SK-N-SH (cell line): ENCODE measurements around the gene CD300LF. TPM values are rescaled to one million over a fixed set of nuclear protein-coding genes. Genes with fewer than 3 reads are reported as not detected.

Source experiments
- CTCF ChIA-PET: fragments of 300-600, 350-600 bp; formaldehyde crosslinking; extraction: SDS; loops from one replicate; lab custom pipeline; 2021; lab: Yijun Ruan, JAX
- POLR2A ChIA-PET: fragments of 350-600 bp; sonication (Branson Sonifier 250); formaldehyde crosslinking; extraction: SDS; loops from one replicate; lab custom pipeline; 2020; ENCODE audit warnings: antibody characterized with exemption, inconsistent platforms; lab: Yijun Ruan, JAX
- DNase-seq: peaks from one replicate; pipeline ENCODE4 v3.0.0; 2012
- H2AFZ ChIP-seq: fragments of 200-600 bp; sonication (generic); 2 replicates; pipeline ENCODE4 v1.8.1; 2016; ENCODE audit warnings: antibody characterized with exemption, mild to moderate bottlenecking, low read depth
- H3F3A ChIP-seq: fragments of 200-600 bp; sonication (generic); replicated peaks from 2 replicates; pipeline ENCODE3; 2016; ENCODE audit warnings: antibody characterized with exemption, mild to moderate bottlenecking; ENCODE audit not compliant: insufficient read depth
- H3K27ac ChIP-seq, 2 experiments: fragments of 200-500 bp in 1 of 2; fragments of 200-600 bp in 1 of 2; sonication (Bioruptor generic) in 1 of 2; sonication (generic), shearing (Covaris generic) in 1 of 2; 2 replicates each; pipeline versions ENCODE4 v1.5.1 to v1.6.1; 2014 to 2016; ENCODE audit warnings: low read depth in 2 of 2, inconsistent platforms in 1 of 2, low read length in 1 of 2, mild to moderate bottlenecking in 1 of 2, mixed read lengths in 1 of 2
- H3K27me3 ChIP-seq: fragments of 200-600 bp; sonication (generic), shearing (Covaris generic); 2 replicates; pipeline ENCODE4 v1.6.1; 2016; ENCODE audit warnings: mixed run types; ENCODE audit not compliant: insufficient read depth
- H3K36me3 ChIP-seq, 2 experiments: fragments of 200-500 bp in 1 of 2; fragments of 200-600 bp in 1 of 2; sonication (Bioruptor generic) in 1 of 2; sonication (generic) in 1 of 2; replicated peaks in 1 of 2; 2 replicates each; pipeline versions ENCODE3 to v1.5.1; 2014 to 2016; ENCODE audit warnings: low read length in 1 of 2, mild to moderate bottlenecking in 1 of 2; ENCODE audit not compliant: insufficient read depth in 2 of 2, control insufficient read depth in 1 of 2
- H3K4me1 ChIP-seq, 2 experiments: fragments of 200-500 bp in 1 of 2; fragments of 200-600 bp in 1 of 2; sonication (Bioruptor generic) in 1 of 2; sonication (generic), shearing (Covaris generic) in 1 of 2; 2 replicates each; pipeline versions ENCODE4 v1.5.1 to v1.6.1; 2014 to 2016; ENCODE audit warnings: low read depth in 1 of 2, low read length in 1 of 2, mixed run types in 1 of 2; ENCODE audit not compliant: insufficient read depth in 2 of 2, control insufficient read depth in 1 of 2
- H3K4me2 ChIP-seq: fragments of 200-600 bp; sonication (generic), shearing (Covaris generic); 2 replicates; pipeline ENCODE4 v1.6.1; 2017; ENCODE audit warnings: mixed run types
- H3K4me3 ChIP-seq, 2 experiments: fragments of 200-500 bp in 1 of 2; fragments of 200-600 bp in 1 of 2; sonication (Bioruptor generic) in 1 of 2; sonication (generic), shearing (Covaris generic) in 1 of 2; 2 replicates each; pipeline versions ENCODE4 v1.5.1 to v1.8.1; 2014 to 2016; ENCODE audit warnings: low read depth in 2 of 2, inconsistent platforms in 1 of 2, low read length in 1 of 2, mild to moderate bottlenecking in 1 of 2, mixed read lengths in 1 of 2, moderate library complexity in 1 of 2
- H3K79me2 ChIP-seq: fragments of 200-600 bp; sonication (generic); 2 replicates; pipeline ENCODE4 v1.8.1; 2017; ENCODE audit warnings: mild to moderate bottlenecking; ENCODE audit not compliant: insufficient read depth
- H3K9ac ChIP-seq: fragments of 200-600 bp; sonication (generic); 2 replicates; pipeline ENCODE4 v1.6.1; 2017; ENCODE audit warnings: mixed run types
- H3K9me2 ChIP-seq: fragments of 200-600 bp; sonication (generic); 2 replicates; pipeline ENCODE4 v1.6.1; 2017; ENCODE audit warnings: mixed run types
- H3K9me3 ChIP-seq: fragments of 200-600 bp; sonication (generic); 2 replicates; pipeline ENCODE4 v1.6.1; 2017; ENCODE audit warnings: mixed run types, mild to moderate bottlenecking, moderate library complexity
- H4K20me1 ChIP-seq: fragments of 200-600 bp; sonication (generic); 2 replicates; pipeline ENCODE4 v1.6.1; 2017; ENCODE audit warnings: mild to moderate bottlenecking, mixed run types; ENCODE audit not compliant: insufficient read depth
- CHD2 ChIP-seq: fragments of 150-350 bp; IDR thresholded peaks from 2 replicates; pipeline ENCODE4 v1.6.1; 2018; ENCODE audit warnings: low read length; ENCODE audit not compliant: partially characterized antibody
- EP300 ChIP-seq, 2 experiments: IDR thresholded peaks; 2 replicates each; pipeline versions ENCODE4 v1.4.0 to v1.6.1; 2012; ENCODE audit warnings: borderline replicate concordance in 1 of 2, low read depth in 1 of 2, low read length in 1 of 2
- EZH2phosphoT487 ChIP-seq: fragments of 200-600 bp; sonication (generic); IDR thresholded peaks from 2 replicates; pipeline ENCODE4 v1.6.1; 2017; ENCODE audit warnings: low read depth, mixed run types, mild to moderate bottlenecking, antibody characterized with exemption, moderate library complexity, borderline replicate concordance
- FOSL2 ChIP-seq: IDR thresholded peaks from 2 replicates; pipeline ENCODE4 v1.4.0; 2012; ENCODE audit warnings: low read depth, mild to moderate bottlenecking, moderate library complexity, borderline replicate concordance
- FOXJ3 ChIP-seq: sonication (generic); formaldehyde crosslinking; IDR thresholded peaks from 2 replicates; pipeline ENCODE4 v1.5.1; 2020; ENCODE audit warnings: mild to moderate bottlenecking, missing genetic modification reagents
- FOXM1 ChIP-seq: IDR thresholded peaks from 2 replicates; pipeline ENCODE4 v1.4.0; 2012; ENCODE audit warnings: low read depth, mild to moderate bottlenecking
- GABPA ChIP-seq: IDR thresholded peaks from 2 replicates; pipeline ENCODE4 v1.4.0; 2012; ENCODE audit warnings: low read depth, mild to moderate bottlenecking
- JUND ChIP-seq: IDR thresholded peaks from 2 replicates; pipeline ENCODE4 v1.4.0; 2012
- MEF2A ChIP-seq: IDR thresholded peaks from 2 replicates; pipeline ENCODE4 v1.4.0; 2012; ENCODE audit warnings: low read depth, borderline replicate concordance
- NRF1 ChIP-seq: IDR thresholded peaks from 2 replicates; pipeline ENCODE4 v1.6.1; 2012; ENCODE audit warnings: low read depth, mild to moderate bottlenecking, low read length
- POLR2AphosphoS5 ChIP-seq: IDR thresholded peaks from 2 replicates; pipeline ENCODE4 v1.6.1; 2012; ENCODE audit warnings: low read depth, low read length
- RCOR1 ChIP-seq: fragments of 150-350 bp; IDR thresholded peaks from 2 replicates; pipeline ENCODE4 v1.6.1; 2017; ENCODE audit warnings: antibody characterized with exemption, low read length
- SIN3A ChIP-seq: IDR thresholded peaks from 2 replicates; pipeline ENCODE4 v1.6.1; 2012; ENCODE audit warnings: low read depth, mild to moderate bottlenecking, low read length, moderate library complexity, borderline replicate concordance
- SMC3 ChIP-seq: IDR thresholded peaks from 2 replicates; pipeline ENCODE4 v1.6.1; 2012; ENCODE audit warnings: low read depth, low read length, improper control_type of control experiment
- TAF1 ChIP-seq: IDR thresholded peaks from 2 replicates; pipeline ENCODE4 v1.6.1; 2012; ENCODE audit warnings: low read depth, mild to moderate bottlenecking, low read length, moderate library complexity, borderline replicate concordance
- YY1 ChIP-seq: IDR thresholded peaks from 2 replicates; pipeline ENCODE4 v1.4.0; 2012; ENCODE audit warnings: low read depth, mild to moderate bottlenecking
- WGBS: methylation state at CpG from one replicate; pipeline ENCODE4 v1.1.6; 2017; ENCODE audit warnings: low lambda C conversion rate; 5-methylcytosine and 5-hydroxymethylcytosine counted together
- polyA plus RNA-seq, 3 experiments: library from polyadenylated mRNA; depleted of rRNA; stranded (reverse); fragments of >200 nt; gene quantifications; 2 replicates each; pipeline ENCODE4 v1.2.3, GENCODE V29; 2012
- TF ChIP-seq, protein P1 (sequence below): fragments of 200-600 bp; sonication (generic); IDR thresholded peaks from 2 replicates; pipeline ENCODE4 v1.6.1; 2017; ENCODE audit warnings: antibody characterized with exemption, mild to moderate bottlenecking, moderate library complexity
- TF ChIP-seq, protein P2 (sequence below): fragments of 150-350 bp; IDR thresholded peaks from 2 replicates; pipeline ENCODE4 v1.6.1; 2017; ENCODE audit warnings: antibody characterized with exemption, low read length, low read depth, borderline replicate concordance
- TF ChIP-seq, protein P3 (sequence below): IDR thresholded peaks from 2 replicates; pipeline ENCODE4 v1.4.0; 2012; ENCODE audit warnings: low read depth
- TF ChIP-seq, protein P4 (sequence below): fragments of 150-350 bp; IDR thresholded peaks from 2 replicates; pipeline ENCODE4 v1.6.1; 2016; ENCODE audit warnings: mild to moderate bottlenecking, low read depth, low read length

Gene CD300LF
- polyA plus RNA-seq, 1 of the 3 experiments (the other 2 are of a cell fraction): not detected

DNA sequence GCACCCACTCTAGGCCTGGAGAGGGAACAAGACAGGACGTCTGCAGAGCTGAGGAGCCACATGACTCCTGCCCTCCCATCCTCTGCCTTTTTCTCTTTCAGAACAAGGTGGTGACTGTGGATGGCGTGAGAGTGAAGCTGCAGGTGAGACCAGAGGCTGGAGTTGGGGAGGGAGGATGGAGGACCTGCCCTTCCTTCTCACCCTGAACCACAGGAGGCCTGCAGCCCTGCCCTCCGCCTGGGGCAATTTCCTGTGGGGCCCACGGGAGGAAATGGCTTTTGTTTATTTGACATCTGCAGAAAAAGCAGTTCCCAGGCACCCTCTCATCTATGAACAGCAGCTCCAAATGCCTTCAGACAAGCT, 29.4 kb upstream of the CD300LF start:
- H3K36me3 ChIP-seq: no peaks in the 10 kb centered on the region
- H3K4me1 ChIP-seq: peaks cover 0 to 3% of the 10 kb centered on the region in 2 experiments; a peak in 1 of 4 replicates
- no peak overlapping the region for H3K9ac ChIP-seq
- TF ChIP-seq FOXM1: no peak
- no peak for TF ChIP-seq TAF1
- no peak for TF ChIP-seq EP300 (IDR thresholded peaks at IDR 0.05; ENCODE audit: borderline replicate concordance in 1 of 2, low read depth in 1 of 2, low read length in 1 of 2)
- no peak for TF ChIP-seq JUND
- TF ChIP-seq NRF1: no peak
- TF ChIP-seq, protein P1, sequence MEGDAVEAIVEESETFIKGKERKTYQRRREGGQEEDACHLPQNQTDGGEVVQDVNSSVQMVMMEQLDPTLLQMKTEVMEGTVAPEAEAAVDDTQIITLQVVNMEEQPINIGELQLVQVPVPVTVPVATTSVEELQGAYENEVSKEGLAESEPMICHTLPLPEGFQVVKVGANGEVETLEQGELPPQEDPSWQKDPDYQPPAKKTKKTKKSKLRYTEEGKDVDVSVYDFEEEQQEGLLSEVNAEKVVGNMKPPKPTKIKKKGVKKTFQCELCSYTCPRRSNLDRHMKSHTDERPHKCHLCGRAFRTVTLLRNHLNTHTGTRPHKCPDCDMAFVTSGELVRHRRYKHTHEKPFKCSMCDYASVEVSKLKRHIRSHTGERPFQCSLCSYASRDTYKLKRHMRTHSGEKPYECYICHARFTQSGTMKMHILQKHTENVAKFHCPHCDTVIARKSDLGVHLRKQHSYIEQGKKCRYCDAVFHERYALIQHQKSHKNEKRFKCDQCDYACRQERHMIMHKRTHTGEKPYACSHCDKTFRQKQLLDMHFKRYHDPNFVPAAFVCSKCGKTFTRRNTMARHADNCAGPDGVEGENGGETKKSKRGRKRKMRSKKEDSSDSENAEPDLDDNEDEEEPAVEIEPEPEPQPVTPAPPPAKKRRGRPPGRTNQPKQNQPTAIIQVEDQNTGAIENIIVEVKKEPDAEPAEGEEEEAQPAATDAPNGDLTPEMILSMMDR: no peak
- no peak for TF ChIP-seq FOSL2
- no peak for TF ChIP-seq MEF2A
- TF ChIP-seq RCOR1: no peak
- no peak for TF ChIP-seq EZH2phosphoT487
- TF ChIP-seq YY1: no peak
- no peak for TF ChIP-seq GABPA
- no peak for TF ChIP-seq SIN3A
- TF ChIP-seq CHD2: no peak
- TF ChIP-seq SMC3: no peak
- no peak for TF ChIP-seq FOXJ3
- TF ChIP-seq, protein P2, sequence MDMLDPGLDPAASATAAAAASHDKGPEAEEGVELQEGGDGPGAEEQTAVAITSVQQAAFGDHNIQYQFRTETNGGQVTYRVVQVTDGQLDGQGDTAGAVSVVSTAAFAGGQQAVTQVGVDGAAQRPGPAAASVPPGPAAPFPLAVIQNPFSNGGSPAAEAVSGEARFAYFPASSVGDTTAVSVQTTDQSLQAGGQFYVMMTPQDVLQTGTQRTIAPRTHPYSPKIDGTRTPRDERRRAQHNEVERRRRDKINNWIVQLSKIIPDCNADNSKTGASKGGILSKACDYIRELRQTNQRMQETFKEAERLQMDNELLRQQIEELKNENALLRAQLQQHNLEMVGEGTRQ: no peak
- TF ChIP-seq POLR2AphosphoS5: no peak
- TF ChIP-seq, protein P3, sequence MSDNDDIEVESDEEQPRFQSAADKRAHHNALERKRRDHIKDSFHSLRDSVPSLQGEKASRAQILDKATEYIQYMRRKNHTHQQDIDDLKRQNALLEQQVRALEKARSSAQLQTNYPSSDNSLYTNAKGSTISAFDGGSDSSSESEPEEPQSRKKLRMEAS: no peak
- TF ChIP-seq, protein P4, sequence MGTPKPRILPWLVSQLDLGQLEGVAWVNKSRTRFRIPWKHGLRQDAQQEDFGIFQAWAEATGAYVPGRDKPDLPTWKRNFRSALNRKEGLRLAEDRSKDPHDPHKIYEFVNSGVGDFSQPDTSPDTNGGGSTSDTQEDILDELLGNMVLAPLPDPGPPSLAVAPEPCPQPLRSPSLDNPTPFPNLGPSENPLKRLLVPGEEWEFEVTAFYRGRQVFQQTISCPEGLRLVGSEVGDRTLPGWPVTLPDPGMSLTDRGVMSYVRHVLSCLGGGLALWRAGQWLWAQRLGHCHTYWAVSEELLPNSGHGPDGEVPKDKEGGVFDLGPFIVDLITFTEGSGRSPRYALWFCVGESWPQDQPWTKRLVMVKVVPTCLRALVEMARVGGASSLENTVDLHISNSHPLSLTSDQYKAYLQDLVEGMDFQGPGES: no peak
- no peak for DNase-seq
- H3K27me3 ChIP-seq: peaks cover 22% of the 10 kb centered on the region
- H3F3A ChIP-seq: peaks cover 10% of the 10 kb centered on the region
- H3K4me3 ChIP-seq: no peak overlapping the region
- POLR2A ChIA-PET: interaction anchor here (1.0 kb wide), 1 partner anchor 32 kb away, joined by 3 read pairs; no protein-coding TSS in a partner anchor
- no peaks in the 10 kb centered on the region for H4K20me1 ChIP-seq
- no peaks in the 10 kb centered on the region for H3K9me3 ChIP-seq
- WGBS: 21% methylated on average over 4 of the region's 4 CpGs
- CTCF ChIA-PET: interaction anchor here (0.6 to 8.2 kb wide), 9 partner anchors 26 to 176 kb away, joined by 3 to 301 read pairs (median 9); partner anchors contain the start of gene NAT9
- H3K9me2 ChIP-seq: no peaks in the 10 kb centered on the region
- no peak overlapping the region for H3K27ac ChIP-seq
- H3K79me2 ChIP-seq: no peaks in the 10 kb centered on the region
- H2AFZ ChIP-seq: no peak overlapping the region
- no peak overlapping the region for H3K4me2 ChIP-seq
